ENCODE data around the gene PEX14. TPM values are rescaled to one million over a fixed set of nuclear protein-coding genes. Genes with fewer than 3 reads are reported as not detected.
A peak's percentile ranks its signal among the peaks of the same experiment; 100 is the strongest.

PEX14 gene
- total RNA-seq, 1 experiment from 2014 or later, result 9.1 TPM

DNA sequence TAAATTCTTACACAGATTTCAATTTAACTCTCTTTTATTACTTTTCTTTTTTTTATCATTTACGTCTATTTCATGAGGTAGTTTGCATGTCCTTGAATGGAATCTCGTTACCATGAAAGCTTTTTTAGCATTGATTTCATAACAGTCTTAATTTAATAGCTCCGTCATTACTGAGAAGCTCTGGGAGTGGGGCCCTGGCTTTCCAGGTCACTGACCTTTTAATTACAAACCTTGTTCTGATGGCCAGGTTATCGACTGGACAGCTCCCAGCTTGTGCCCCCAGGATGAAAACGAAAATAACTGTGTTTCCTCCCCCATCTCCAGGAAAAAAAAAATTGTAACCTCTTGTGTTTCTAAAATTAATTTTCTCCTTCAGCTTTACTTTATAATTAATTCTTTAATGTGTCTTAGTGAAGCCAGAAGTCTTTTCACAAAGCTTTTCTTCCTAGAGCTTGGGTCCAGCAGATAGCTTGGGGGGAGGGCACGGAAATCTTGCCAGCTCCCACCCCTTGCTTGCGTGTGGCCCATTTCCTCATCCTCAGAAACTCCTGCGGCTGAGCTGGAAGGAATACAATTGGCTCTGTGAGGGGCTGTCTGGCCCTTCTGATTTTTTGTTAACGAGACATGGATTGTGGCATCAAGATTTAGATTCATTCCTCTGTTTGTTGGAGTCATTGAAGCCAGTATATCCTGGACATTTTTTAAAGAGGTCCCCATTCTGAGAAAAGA, 65.7 kb downstream of the PEX14 start:
- H3K4me2 ChIP-seq (ENCODE audit: low read depth, low read length, poor library complexity, severe bottlenecking), result no peak overlapping the region
- no peaks in the 10 kb centered on the region for H3K9me2 ChIP-seq (replicated peaks; ENCODE audit: insufficient read depth, low read length)
- no peaks in the 10 kb centered on the region for H4K20me1 ChIP-seq (ENCODE audit: insufficient read depth, low read depth, low read length)
- no peak overlapping the region for H3K9ac ChIP-seq (ENCODE audit: low read length)
- H3K9me3 ChIP-seq (ENCODE audit: low read length), result no peaks in the 10 kb centered on the region
- no peak overlapping the region for H3K4me3 ChIP-seq (ENCODE audit: low read length)
- no peak overlapping the region for H2AFZ ChIP-seq (ENCODE audit: low read length)
- H3K27me3 ChIP-seq (ENCODE audit: low read length), result no peaks in the 10 kb centered on the region
- DNase-seq, result no peak
- H3K27ac ChIP-seq (ENCODE audit: low read length), result no peak overlapping the region
- H3K79me2 ChIP-seq (ENCODE audit: low read length), result peaks cover 16% of the 10 kb centered on the region
- no peaks in the 10 kb centered on the region for H3K36me3 ChIP-seq (ENCODE audit: insufficient read depth, low read length)
- H3K4me1 ChIP-seq (ENCODE audit: low read length), result no peaks in the 10 kb centered on the region

DNA sequence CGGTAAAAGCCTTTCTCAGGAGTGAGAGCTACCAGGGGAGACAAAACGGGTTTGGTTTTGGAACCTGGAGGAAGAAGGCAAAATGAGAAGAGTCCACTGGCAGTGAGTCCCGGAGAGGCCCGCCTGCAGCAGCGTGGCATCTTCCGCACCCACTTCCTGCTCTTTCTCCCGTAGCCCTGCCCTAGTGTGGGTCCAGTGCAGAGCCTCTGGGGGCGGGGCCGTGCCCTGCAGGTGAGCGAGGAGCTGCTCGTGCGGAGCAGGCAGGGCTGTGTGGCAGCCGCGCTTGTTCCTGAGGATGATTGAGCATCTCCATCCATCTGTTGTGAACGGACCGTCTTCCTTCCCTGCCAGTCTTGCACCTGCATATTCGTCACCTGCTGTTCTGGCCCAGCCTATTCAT, 66.5 kb downstream of the PEX14 start:
- Histone ChIP-seq H3K4me2 (ENCODE audit: low read depth, low read length, poor library complexity, severe bottlenecking) (no peak overlapping the region), H3K4me1 (ENCODE audit: low read length) (no peaks in the 10 kb centered on the region), H4K20me1 (ENCODE audit: insufficient read depth, low read depth, low read length) (no peaks in the 10 kb centered on the region)

DNA sequence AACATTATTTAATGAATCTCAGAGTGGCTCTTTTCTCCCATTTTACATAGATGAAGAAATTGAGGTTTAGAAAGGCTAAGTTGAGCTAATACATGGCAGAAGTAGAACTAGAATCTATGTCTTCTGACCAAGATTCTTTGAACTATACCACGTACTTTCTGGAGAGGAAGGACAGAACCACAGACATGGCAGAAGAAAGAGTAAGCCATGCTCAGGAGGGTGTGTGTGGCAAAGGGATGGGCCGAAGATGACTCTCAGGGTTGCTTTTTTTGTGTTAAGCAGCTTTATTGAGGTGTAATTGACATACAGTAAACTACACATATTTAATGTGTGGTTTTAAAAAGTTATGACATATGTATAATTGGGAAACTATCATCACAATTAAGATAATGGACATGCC, 69.5 kb downstream of the PEX14 start:
- H3K9ac ChIP-seq (ENCODE audit: low read length), result no peak overlapping the region
- no peak overlapping the region for H3K27ac ChIP-seq (ENCODE audit: low read length)
- no peak overlapping the region for H3K4me3 ChIP-seq (ENCODE audit: low read length)
- no peaks in the 10 kb centered on the region for H3K4me1 ChIP-seq (ENCODE audit: low read length)
- no peaks in the 10 kb centered on the region for H3K9me3 ChIP-seq (ENCODE audit: low read length)
- no peak overlapping the region for H2AFZ ChIP-seq (ENCODE audit: low read length)
- no peak overlapping the region for H3K4me2 ChIP-seq (ENCODE audit: low read depth, low read length, poor library complexity, severe bottlenecking)
- no peaks in the 10 kb centered on the region for H3K9me2 ChIP-seq (replicated peaks; ENCODE audit: insufficient read depth, low read length)
- H3K27me3 ChIP-seq (ENCODE audit: low read length), result no peaks in the 10 kb centered on the region
- DNase-seq, result no peak
- peaks cover 22% of the 10 kb centered on the region for H3K79me2 ChIP-seq (ENCODE audit: low read length)
- no peaks in the 10 kb centered on the region for H4K20me1 ChIP-seq (ENCODE audit: insufficient read depth, low read depth, low read length)
- H3K36me3 ChIP-seq (ENCODE audit: insufficient read depth, low read length), result no peaks in the 10 kb centered on the region

More for the DNA sequence above, 66.5 kb downstream of the PEX14 start:
- Histone ChIP-seq H3K79me2 (ENCODE audit: low read length) (peaks cover 15% of the 10 kb centered on the region), H2AFZ (ENCODE audit: low read length) (no peak overlapping the region), H3K4me3 (ENCODE audit: low read length) (no peak overlapping the region), H3K27me3 (ENCODE audit: low read length) (no peaks in the 10 kb centered on the region), H3K9me2 (replicated peaks; ENCODE audit: insufficient read depth, low read length) (no peaks in the 10 kb centered on the region), H3K9ac (ENCODE audit: low read length) (no peak overlapping the region), H3K27ac (ENCODE audit: low read length) (no peak overlapping the region), H3K36me3 (ENCODE audit: insufficient read depth, low read length) (no peaks in the 10 kb centered on the region), H3K9me3 (ENCODE audit: low read length) (no peaks in the 10 kb centered on the region)
- DNase-seq, result no peak

DNA sequence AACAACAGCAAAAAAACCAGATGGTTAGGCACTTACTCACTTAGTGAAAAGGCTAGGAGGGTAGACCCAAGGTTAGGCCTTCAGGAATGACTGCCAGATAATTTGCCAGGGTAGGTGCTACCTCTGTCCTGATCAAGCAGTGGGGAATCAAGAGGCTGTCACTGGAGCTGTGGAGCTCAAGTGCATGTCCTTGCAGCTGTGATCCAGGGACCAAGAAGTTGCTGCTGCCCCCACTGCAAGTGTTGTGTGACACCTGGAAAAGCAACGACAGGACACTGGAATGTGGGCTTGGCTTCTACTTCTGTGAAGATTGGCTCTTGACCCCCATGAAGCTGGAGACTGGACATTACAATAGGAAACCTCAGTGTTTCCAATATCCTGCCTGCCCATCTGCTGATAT, 72.1 kb downstream of the PEX14 start:
- no peak overlapping the region for H3K4me3 ChIP-seq (ENCODE audit: low read length)
- H3K9me2 ChIP-seq (replicated peaks; ENCODE audit: insufficient read depth, low read length), result no peaks in the 10 kb centered on the region
- no peak overlapping the region for H3K27ac ChIP-seq (ENCODE audit: low read length)
- H4K20me1 ChIP-seq (ENCODE audit: insufficient read depth, low read depth, low read length), result no peaks in the 10 kb centered on the region
- H3K9me3 ChIP-seq (ENCODE audit: low read length), result no peaks in the 10 kb centered on the region
- no peaks in the 10 kb centered on the region for H3K36me3 ChIP-seq (ENCODE audit: insufficient read depth, low read length)
- H3K4me2 ChIP-seq (ENCODE audit: low read depth, low read length, poor library complexity, severe bottlenecking), result no peak overlapping the region
- peaks cover 35% of the 10 kb centered on the region for H3K79me2 ChIP-seq (ENCODE audit: low read length)
- H3K4me1 ChIP-seq (ENCODE audit: low read length), result no peaks in the 10 kb centered on the region
- DNase-seq, result no peak
- H2AFZ ChIP-seq (ENCODE audit: low read length), result no peak overlapping the region
- H3K9ac ChIP-seq (ENCODE audit: low read length), result no peak overlapping the region
- H3K27me3 ChIP-seq (ENCODE audit: low read length), result no peaks in the 10 kb centered on the region

DNA sequence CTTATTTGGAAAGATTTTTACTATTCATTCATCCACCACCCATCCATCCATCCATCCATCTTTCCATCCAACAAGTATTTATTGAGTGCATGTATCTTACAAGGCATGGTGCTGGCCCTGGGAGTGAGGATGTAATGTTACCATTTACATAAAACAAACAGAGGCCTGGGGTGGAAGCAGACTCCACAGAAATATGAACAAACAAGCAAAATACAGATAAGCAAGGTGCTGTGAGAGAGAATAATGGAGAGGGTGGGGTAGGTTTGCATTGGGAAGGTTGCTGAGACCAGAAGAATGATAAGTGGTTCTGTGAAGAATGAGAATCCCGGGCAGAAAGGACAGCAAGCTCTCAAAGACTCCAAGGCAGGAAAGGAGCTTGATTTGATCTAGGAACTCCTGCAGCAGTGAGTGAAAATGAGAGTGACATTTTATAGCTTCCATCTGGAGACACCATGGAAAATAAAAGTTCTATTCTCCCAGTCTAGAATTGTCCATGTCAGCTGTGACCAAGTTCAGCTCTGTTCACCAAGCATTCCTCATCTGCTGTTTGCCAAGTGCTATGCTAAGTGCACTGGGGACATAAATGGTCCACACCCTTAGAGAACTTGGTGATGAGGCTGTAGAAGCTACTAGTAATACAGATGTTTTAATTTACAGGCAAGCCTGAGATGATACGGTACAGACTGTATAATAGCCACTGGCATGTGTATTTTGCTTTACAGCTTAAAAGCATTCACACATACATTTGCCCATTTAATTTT, 75.3 kb downstream of the PEX14 start:
- H3K27me3 ChIP-seq (ENCODE audit: low read length), result no peaks in the 10 kb centered on the region
- H3K79me2 ChIP-seq (ENCODE audit: low read length), result peaks cover 43% of the 10 kb centered on the region
- H3K4me1 ChIP-seq (ENCODE audit: low read length), result peaks cover 18% of the 10 kb centered on the region
- H3K4me2 ChIP-seq (ENCODE audit: low read depth, low read length, poor library complexity, severe bottlenecking), result no peak overlapping the region
- no peak overlapping the region for H2AFZ ChIP-seq (ENCODE audit: low read length)
- H3K9ac ChIP-seq (ENCODE audit: low read length), result no peak overlapping the region
- no peak for DNase-seq
- no peak overlapping the region for H3K4me3 ChIP-seq (ENCODE audit: low read length)
- no peaks in the 10 kb centered on the region for H3K9me2 ChIP-seq (replicated peaks; ENCODE audit: insufficient read depth, low read length)
- H3K9me3 ChIP-seq (ENCODE audit: low read length), result no peaks in the 10 kb centered on the region
- no peaks in the 10 kb centered on the region for H3K36me3 ChIP-seq (ENCODE audit: insufficient read depth, low read length)
- no peak overlapping the region for H3K27ac ChIP-seq (ENCODE audit: low read length)
- no peaks in the 10 kb centered on the region for H4K20me1 ChIP-seq (ENCODE audit: insufficient read depth, low read depth, low read length)

- Histone ChIP-seq H3K4me2 (ENCODE audit: low read depth, low read length, poor library complexity, severe bottlenecking) (no peak overlapping the region), H3K9me3 (ENCODE audit: low read length) (no peaks in the 10 kb centered on the region), H3K79me2 (ENCODE audit: low read length) (peaks cover 48% of the 10 kb centered on the region), H3K27ac (ENCODE audit: low read length) (no peak overlapping the region), H3K4me1 (ENCODE audit: low read length) (peaks cover 36% of the 10 kb centered on the region), H3K9me2 (replicated peaks; ENCODE audit: insufficient read depth, low read length) (no peaks in the 10 kb centered on the region), H4K20me1 (ENCODE audit: insufficient read depth, low read depth, low read length) (no peaks in the 10 kb centered on the region), H2AFZ (ENCODE audit: low read length) (no peak overlapping the region), H3K9ac (ENCODE audit: low read length) (no peak overlapping the region), H3K36me3 (ENCODE audit: insufficient read depth, low read length) (no peaks in the 10 kb centered on the region), H3K27me3 (ENCODE audit: low read length) (no peaks in the 10 kb centered on the region), H3K4me3 (ENCODE audit: low read length) (no peak overlapping the region)
- no peak for DNase-seq
Measured at GRCh38 chr1:10553118-10553517, 78.4 kb downstream of the PEX14 start.

- DNase-seq, result peak; percentile 83
- peak overlapping the region; percentile 51; the same call in 1 of the 2 replicates for H3K4me3 ChIP-seq (ENCODE audit: low read length)
- no peaks in the 10 kb centered on the region for H4K20me1 ChIP-seq (ENCODE audit: insufficient read depth, low read depth, low read length)
- H3K9me3 ChIP-seq (ENCODE audit: low read length), result no peaks in the 10 kb centered on the region
- no peaks in the 10 kb centered on the region for H3K27me3 ChIP-seq (ENCODE audit: low read length)
- H3K9me2 ChIP-seq (replicated peaks; ENCODE audit: insufficient read depth, low read length), result no peaks in the 10 kb centered on the region
- H2AFZ ChIP-seq (ENCODE audit: low read length), result no peak overlapping the region
- H3K36me3 ChIP-seq (ENCODE audit: insufficient read depth, low read length), result no peaks in the 10 kb centered on the region
- H3K79me2 ChIP-seq (ENCODE audit: low read length), result peaks cover 49% of the 10 kb centered on the region
- H3K9ac ChIP-seq (ENCODE audit: low read length), result peak overlapping the region; percentile 52
- peak overlapping the region; percentile 84 for H3K27ac ChIP-seq (ENCODE audit: low read length)
- H3K4me2 ChIP-seq (ENCODE audit: low read depth, low read length, poor library complexity, severe bottlenecking), result peak overlapping the region; percentile 74
- H3K4me1 ChIP-seq (ENCODE audit: low read length), result peaks cover 36% of the 10 kb centered on the region
Measured at GRCh38 chr1:10555635-10556429, 81.1 kb downstream of the PEX14 start.

Measured in Karpas-422 (cell line).